Activated naive CD4-positive, alpha-beta T cell treated with anti-CD3 and anti-CD28 coated beads, Interleukin-2, amount 50 U/mL, for 72 hours (primary cell): ENCODE data around the gene EBF3. TPM values are rescaled to one million over a fixed set of nuclear protein-coding genes. Genes with fewer than 3 reads are reported as not detected.
A peak's percentile ranks its signal among the peaks of the same experiment; 100 is the strongest.
"Not testable (repeated sequence)": the region's sequence is repeated elsewhere in the genome, so short reads cannot be mapped to it uniquely, and the experiment has no call there.

Source experiments
- ATAC-seq, 2 donors: fragments of 150-1000 bp; cut with Tn5 transposase; 2 replicates each; pipeline ENCODE4 v1.10.0; 2021; ENCODE audit warnings: mild to moderate bottlenecking in 2 of 2, moderate library complexity in 2 of 2
- DNase-seq, 2 donors: peaks; one replicate each; pipeline ENCODE4 v3.0.0; 2021 to 2022; ENCODE audit warnings: low spot score in 2 of 2
- H3K27ac Mint-ChIP-seq, 2 donors: one replicate each; pipeline ENCODE4 v1.8.0; 2022; ENCODE audit warnings: mild to moderate bottlenecking in 2 of 2, mixed read lengths in 2 of 2
- H3K36me3 Mint-ChIP-seq, 2 donors: one replicate each; pipeline ENCODE4 v1.8.0; 2022; ENCODE audit warnings: mixed read lengths in 2 of 2
- H3K9me3 Mint-ChIP-seq, 2 donors: one replicate each; pipeline ENCODE4 v1.8.0; 2022; ENCODE audit warnings: mixed read lengths in 2 of 2
- total RNA-seq, 2 donors: library from RNA; stranded (reverse); gene quantifications; one replicate each; pipeline ENCODE4 v1.2.3, GENCODE V29; 2022

Gene EBF3
- total RNA-seq, 2 donors from 2014 or later = not detected

DNA sequence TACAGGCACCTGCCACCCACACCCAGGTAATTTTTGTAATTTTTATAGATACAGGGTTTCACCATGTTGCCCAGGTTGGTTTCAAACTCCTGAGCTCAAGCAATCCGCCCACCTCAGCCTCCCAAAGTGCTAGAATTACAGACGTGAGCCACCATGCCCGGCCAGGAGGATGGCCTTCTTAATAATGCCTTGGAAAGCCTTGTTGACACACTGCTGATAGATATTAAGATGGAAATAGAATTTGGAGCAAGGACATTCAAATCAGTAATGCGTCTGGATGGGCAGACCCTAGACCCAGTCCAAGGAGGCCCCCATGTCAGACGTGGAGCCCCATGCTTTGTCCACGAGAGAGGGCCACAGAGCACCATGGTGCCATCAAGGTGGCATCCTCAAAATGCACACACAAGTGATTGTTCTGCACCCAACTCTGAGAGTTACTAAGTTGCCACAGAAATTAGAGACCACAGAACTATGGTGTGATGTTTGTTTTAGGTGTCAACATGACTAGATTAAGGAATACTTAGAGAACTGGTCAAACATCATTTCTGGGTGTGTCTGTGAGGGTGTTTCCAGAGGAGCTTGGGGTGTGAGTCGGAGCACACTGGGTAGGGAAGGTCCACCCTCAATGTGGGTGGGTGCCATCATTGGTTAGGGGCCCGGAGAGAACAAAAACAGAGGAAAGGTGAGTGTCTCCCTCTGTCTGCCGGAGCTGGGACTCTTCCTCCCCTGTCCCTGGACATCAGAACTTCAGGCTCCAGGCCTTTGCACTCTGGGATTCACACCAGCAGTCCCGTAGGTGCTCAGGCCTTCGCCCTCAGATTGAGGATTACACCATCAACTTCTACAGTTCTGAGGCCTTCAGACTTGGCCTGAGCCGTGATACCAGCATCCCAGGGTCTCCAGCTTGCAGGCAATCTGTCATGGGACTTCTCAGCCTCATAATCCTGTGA is 34.5 kb downstream of the EBF3 start:
- Mint-ChIP-seq H3K36me3 (no peaks in the 10 kb centered on the region), H3K27ac (no peak overlapping the region), H3K9me3 (no peaks in the 10 kb centered on the region)
- DNase-seq (no peak), ATAC-seq (no peak)

DNA sequence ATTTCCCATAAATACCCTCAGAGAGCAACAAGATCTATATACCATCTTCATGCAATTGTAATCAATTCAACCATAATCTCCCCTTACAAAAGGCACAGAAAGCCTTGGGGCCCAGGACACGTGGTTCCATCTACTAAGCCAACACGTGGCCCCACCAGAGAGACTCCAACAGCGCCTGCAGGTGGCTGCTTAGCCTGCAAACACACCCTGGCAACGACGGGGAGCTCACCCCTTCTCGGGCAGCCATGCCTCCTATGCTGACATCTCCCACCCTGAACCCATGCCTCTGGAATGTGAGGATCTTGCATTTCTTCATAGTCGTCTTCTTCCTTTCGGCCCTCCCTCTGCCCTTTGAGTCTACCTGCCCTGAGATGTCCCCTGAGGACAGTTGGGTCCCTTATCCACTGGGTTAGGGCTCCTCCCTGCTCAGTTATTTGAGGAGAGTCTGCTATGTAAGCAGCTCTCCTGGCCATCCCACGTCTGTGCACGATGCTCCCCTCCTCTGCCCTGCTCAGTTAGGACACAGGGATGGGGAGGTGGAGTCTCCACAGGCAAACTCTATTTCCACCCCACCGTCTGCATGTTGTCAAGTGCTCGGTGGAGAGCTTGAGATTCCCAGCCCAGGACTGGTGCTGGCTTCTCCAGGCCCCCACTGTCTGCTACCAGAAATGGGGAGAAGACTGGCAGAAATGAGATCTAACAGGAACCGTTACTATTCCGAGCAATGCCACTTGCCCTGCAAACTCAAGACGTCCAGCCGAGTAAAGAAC is 36.5 kb downstream of the EBF3 start:
- DNase-seq (no peak), ATAC-seq (no peak)
- Mint-ChIP-seq H3K27ac (no peak overlapping the region), H3K9me3 (no peaks in the 10 kb centered on the region), H3K36me3 (no peaks in the 10 kb centered on the region)

DNA sequence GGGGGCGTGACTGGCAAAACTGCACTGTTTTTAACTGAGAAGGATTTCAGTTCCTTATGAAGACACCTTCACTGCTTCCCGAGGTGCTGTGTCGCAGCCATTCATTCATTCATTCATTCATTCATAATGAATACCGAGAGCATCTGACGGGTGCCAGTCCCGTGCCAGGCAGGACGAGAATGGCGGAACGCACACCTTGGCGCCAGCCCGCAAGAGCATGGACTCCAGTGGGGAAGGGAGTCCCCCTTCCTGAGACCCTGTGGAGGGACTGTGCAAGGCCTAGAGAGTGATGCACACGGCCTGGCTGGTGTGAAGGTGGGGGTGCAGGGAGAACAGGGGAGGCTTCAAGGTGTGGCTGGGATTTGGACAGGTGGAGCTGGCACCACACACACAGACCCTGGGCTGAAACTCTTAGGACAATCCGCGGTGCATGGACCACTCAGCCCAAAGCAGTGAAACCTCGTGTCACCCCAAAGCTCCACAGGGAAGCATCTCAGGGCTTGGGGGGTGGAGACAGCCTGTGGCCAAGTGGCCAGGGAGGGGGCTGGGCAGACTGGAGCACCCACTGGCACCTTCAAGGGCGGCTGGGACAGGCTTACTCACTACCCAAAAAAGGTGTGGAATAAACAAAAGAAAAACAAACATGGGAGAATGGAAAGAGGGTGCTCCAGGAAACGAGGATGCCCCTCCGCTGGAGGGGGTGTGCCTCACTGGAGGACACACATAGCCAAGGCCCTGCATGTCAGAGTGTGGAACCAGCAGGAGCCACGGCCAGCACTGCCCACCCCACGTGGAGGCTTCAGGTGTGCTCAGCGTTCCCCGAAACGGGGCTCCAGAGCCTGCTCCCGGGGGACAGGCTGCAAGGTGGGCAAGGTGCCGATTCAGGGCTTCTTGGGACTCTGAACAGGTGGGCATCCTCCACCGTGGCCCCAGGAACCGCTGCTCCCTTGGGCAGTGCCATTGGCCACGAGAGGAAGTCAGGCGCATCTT is 37.7 kb downstream of the EBF3 start:
- Mint-ChIP-seq H3K27ac (no peak overlapping the region), H3K36me3 (no peaks in the 10 kb centered on the region), H3K9me3 (no peaks in the 10 kb centered on the region)
- DNase-seq (no peak), ATAC-seq (no peak)

DNA sequence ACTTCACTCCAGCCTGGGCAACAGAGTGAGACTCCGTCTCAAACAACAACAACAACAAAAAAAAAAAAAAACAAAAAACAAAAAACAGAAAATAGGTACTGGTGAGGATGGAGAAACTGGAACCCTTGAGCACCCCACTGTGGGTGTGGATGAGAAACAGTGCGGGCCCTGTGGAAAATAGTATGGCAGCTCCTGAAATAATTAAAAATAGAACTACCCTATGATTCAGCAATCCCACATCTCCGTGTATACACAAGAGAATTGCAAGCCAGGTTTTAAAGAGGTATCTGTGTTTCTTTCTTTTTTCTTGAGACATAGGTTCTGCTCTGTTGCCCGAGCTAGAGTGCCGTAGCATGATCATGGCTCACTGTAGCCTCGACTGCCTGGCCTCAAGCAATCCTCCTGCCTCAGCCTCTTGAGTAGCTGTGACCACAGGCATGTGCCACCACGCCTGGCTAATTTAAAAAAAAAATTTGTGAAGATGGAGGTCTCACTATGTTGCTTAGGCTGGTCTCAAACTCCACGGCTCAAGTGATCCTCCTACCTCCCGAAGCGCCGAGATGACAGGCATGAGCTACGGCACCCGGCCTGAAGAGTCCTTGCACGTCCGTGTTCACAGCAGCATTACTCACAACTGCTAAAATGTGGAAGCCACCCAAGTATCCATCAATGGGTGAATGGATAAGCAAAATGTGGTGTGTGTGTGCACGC is 39.5 kb downstream of the EBF3 start:
- Mint-ChIP-seq H3K36me3 (no peaks in the 10 kb centered on the region), H3K9me3 (no peaks in the 10 kb centered on the region), H3K27ac (no peak overlapping the region)
- ATAC-seq = no peak
- no peak for DNase-seq

DNA sequence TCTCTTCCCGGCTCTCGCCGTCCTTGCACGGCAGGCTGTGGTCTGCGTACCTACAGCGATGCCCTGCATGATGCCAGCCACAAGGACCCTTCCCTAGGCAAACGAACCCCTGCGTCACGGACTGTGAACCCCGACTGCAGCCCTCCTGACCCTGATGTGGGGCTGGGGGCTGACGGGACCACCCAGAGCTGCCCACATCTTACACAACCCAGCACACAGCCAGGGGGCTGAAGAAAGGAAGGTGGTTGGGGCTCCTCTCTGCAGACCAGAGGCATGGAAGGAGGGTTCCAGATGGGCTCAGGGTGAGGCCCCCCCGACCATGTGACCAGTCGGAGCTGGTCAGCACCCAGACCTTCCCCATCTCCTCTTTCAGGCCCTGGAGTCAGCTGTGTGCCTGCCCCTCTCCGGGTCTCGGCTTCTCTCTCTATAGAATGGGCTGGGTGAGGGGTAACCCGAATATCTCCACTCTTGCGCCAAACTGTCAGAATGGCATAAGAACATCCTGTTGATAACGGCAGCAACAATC is 41.4 kb downstream of the EBF3 start:
- Mint-ChIP-seq H3K9me3 (no peaks in the 10 kb centered on the region), H3K27ac (no peak overlapping the region), H3K36me3 (no peaks in the 10 kb centered on the region)
- DNase-seq = no peak
- ATAC-seq = no peak

DNA sequence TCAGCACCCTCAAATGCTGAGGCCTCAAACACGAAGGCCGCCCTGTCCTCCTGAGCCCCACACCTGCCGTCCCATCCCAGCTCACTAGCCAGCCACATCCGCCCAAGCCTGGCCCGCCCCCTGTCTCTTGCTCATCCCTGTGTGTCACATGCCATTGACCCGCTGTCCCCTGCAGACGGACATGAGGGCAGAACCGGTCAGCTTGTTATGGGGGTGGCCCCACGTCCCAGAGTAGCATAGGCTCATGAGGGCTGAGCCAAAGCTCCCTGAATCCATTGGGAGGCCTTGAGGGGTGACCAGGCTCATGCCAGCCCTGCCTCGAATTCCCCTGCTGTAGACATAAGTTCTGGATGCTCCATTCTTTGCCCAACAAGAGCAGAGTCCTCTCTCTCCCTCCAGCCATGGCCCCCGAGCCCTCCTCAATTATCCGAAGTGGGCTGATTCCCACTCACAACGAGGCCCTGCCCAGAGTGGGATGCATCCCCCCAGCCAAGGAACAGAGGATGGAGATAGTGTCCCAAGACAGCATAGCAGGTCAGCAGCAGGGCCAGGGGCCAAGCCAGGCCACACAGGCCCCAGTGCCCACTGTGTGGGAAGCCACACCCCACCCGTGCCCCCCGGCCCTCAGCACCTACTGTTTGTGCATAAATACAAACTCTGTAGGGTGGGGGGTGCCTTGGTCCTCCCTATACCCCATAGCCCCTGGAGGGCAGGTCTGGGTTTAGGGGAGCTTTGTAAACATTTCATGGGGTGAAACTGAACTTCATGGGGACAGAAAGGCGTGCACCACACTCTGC is 42.1 kb downstream of the EBF3 start:
- Mint-ChIP-seq H3K36me3 (no peaks in the 10 kb centered on the region), H3K27ac (no peak overlapping the region), H3K9me3 (no peaks in the 10 kb centered on the region)
- DNase-seq (no peak), ATAC-seq (no peak)

DNA sequence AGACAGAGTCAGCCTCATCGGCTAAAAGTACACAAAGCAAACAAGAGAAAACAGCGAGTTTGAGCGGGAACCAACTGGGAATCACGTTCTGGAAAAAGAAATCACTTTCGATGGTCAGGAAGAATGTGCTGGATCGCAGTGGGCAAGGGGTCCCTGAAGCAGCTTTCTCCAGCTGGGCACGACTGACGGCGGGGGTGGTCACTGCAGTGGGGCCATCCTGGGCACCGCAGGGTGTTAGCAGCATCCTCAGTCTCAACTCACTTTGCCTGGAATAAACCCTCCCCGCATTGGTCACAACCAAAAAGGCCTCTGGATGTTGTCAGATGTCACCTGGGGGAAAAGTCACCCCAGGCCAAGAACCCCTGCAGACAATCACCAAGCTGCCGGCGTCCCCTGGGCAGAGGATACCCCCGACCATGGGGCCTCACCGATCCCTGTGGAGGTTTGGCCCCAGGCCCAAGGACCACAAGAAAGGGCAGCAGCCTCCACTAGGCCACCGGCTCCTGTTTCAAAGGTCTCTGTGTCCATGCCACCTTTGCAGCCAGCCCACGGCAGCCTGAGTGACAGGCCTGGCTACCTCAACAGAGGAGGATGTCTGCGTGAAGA is 42.9 kb downstream of the EBF3 start:
- H3K9me3 Mint-ChIP-seq = no peaks in the 10 kb centered on the region
- H3K27ac Mint-ChIP-seq = no peak overlapping the region
- no peak for ATAC-seq

DNA sequence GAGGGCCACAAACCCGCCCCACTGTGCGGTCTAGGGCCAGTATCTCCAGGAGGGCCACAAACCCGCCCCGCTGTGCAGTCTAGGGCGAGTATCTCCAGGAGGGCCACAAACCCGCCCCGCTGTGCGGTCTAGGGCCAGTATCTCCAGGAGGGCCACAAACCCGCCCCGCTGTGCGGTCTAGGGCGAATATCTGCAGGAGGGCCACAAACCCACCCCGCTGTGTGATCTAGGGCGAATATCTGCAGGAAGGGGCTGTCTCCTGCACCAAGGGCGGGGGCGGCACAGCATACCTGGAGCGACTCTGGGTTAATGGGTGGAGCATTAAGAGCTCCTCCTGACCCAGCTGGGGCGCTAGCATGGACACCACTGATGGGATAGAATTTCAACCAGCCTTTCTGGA is 43.9 kb downstream of the EBF3 start:
- not testable (repeated sequence) for H3K27ac Mint-ChIP-seq, ATAC-seq, H3K9me3 Mint-ChIP-seq, DNase-seq, H3K36me3 Mint-ChIP-seq

More for the DNA sequence above, 42.9 kb downstream of the EBF3 start:
- no peaks in the 10 kb centered on the region for H3K36me3 Mint-ChIP-seq
- no peak for DNase-seq

DNA sequence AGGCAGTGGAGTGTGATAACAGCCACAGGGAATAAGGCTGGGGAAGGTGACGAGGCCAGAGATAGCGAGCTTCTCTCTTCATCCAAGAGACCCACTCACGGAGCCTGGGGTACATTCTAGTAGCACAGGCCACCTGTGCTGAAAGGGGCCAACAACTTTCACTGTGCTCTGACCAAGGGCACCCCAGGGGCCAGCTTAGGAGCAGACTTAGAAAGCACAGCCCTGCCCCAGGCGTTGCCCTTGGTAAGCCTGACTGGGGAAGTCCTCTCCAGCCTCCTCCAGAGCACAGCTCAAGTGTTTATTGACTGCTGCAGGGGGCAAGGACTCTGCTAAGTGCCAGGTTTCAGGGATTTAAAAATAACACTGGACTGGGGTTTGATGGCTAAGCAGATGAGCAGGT is 44.7 kb downstream of the EBF3 start:
- H3K9me3 Mint-ChIP-seq = no peaks in the 10 kb centered on the region
- no peak overlapping the region for H3K27ac Mint-ChIP-seq
- DNase-seq (no peak), ATAC-seq (no peak)
- H3K36me3 Mint-ChIP-seq = no peaks in the 10 kb centered on the region

DNA sequence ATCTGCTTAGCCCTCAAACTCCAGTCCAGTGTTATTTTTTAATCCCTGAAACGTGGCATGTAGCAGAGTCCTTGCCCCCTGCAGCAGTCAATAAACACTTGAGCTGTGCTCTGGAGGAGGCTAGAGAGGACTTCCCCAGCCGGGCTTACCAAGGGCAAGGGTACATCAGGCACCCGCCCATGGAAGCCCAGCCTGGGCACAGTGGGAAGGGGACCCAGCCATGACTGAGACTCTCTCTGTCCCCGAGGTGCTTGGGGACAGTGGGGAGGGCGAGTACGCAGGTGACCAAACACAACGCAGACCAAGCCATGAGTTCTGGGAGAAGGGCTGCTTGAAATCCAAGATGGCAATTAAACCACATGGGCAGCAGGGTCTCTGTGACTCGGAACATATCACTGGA is 45.2 kb downstream of the EBF3 start:
- ATAC-seq = no peak
- H3K27ac Mint-ChIP-seq = peak overlapping the region in 1 of 2 donors; percentile 22
- no peaks in the 10 kb centered on the region for H3K36me3 Mint-ChIP-seq

DNA sequence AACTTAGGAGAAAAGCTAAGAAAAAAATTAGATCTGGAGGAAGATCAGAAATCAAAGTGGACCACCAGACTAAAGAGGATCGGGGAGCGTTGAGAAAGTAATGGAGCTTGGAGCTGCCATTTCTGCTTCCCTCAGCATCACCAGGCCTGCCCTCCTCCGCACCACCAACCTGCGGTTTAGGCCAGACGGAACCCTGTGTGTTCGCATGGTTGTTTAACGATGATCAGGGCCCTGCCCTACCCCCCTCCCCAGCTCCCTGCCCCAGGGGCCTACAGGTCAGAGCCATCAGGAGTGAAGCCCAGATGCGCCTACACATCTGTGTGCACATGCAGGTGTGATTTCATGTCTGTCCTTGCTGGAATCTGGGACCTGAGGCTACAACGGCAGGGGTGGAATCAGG is 45.7 kb downstream of the EBF3 start:
- Mint-ChIP-seq H3K27ac (no peak overlapping the region), H3K36me3 (no peaks in the 10 kb centered on the region), H3K9me3 (no peaks in the 10 kb centered on the region)
- DNase-seq (no peak), ATAC-seq (no peak)

More for the DNA sequence above, 45.2 kb downstream of the EBF3 start:
- H3K9me3 Mint-ChIP-seq = no peaks in the 10 kb centered on the region
- no peak for DNase-seq

DNA sequence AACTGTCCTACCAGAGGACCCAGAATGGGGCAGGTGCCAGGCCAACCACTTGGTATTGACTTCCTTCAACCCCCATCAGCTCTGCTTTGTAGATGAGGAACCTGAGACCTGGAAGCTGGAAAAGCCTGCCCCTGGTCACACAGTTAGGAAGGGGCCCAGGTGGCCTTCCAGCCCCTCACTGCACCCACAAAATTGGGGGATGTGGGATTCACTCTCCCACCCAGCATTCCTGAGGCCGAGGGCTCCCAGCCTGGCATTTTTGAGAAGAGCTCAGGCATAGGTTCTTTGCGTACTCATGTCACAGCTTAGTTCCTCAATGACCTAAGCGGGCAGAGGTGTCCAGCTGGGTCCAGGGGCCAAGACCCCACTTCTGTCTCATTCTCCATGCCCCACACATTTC is 46.1 kb downstream of the EBF3 start:
- no peak for ATAC-seq
- Mint-ChIP-seq H3K9me3 (no peaks in the 10 kb centered on the region), H3K36me3 (no peaks in the 10 kb centered on the region), H3K27ac (no peak overlapping the region)
- DNase-seq = no peak

DNA sequence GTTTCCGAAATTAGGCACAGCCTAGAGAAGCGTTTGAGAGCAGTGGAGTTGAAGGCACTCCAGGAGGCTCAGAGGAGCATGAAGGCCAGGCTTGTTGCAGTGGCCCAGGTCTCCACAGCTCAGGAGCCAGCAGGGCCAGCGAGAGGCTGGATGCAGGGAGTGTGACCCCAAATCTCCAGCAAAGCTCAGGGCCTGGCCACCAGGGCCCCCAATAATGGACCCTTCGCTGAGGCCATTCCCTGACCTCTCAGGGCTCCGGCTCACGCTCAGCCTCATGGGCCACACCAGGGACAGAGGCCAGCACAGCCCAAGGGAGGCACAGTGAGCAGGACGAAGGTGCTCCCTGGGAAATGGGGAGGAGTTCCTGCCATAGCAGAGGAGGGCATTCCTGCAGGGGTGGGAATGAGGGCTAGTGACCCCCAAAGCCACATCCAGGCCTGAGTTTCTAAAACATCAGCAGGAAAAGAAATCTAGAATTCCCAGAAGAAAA is 47.5 kb downstream of the EBF3 start:
- DNase-seq (no peak), ATAC-seq (no peak)
- Mint-ChIP-seq H3K9me3 (no peaks in the 10 kb centered on the region), H3K36me3 (no peaks in the 10 kb centered on the region), H3K27ac (no peak overlapping the region)

DNA sequence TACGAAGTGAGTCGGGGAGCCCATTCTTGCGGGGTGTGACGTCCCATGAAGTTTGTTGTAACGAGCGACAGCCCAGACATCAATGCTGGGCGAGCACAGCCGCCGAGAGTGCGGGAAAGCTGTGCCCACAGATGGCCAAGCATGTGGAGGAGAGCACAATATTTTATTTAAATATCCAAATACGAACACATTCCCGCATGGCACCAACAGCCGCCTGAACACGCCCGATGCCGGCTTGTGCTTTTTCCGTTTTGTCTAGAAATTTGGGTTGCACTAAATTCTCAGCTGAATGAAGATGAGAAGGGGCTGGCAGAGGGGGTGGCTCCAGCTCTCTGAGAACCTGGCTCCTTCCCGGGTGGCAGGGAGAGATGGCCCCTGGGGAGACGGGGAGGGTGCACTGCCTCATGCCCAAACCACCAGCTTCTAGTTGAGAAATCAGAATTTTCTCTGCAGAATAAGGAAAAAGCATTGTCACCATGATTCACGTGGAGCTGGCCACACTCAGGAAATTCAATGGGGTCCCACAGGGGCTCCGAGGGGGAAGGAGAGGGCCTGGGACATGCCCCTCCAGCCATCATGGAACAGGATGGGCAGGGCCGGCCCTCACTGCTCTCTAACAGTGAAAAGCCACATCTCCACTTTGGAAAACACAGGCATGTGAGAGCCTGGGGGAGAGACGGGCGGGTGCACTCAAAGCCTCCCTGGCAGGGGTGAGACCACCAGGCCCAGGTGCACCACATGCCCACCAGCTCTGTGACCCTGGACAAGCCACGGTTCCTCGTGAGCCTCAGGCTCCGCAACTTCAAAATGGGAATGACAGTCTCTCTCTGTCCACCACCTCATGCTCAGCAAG is 48.3 kb downstream of the EBF3 start:
- ATAC-seq (no peak), DNase-seq (no peak)
- no peak overlapping the region for H3K27ac Mint-ChIP-seq
- H3K9me3 Mint-ChIP-seq = no peaks in the 10 kb centered on the region
- no peaks in the 10 kb centered on the region for H3K36me3 Mint-ChIP-seq
